Stimulated activated CD4-positive, alpha-beta T cell treated with anti-CD3 and anti-CD28 coated beads, Interleukin-4, amount 100 ng/mL, for 1 hour (primary cell): ENCODE measurements around the gene PARVA.

ENCODE experiments used
- DNase-seq: peaks from one replicate; pipeline ENCODE4 v3.0.0-alpha.2; 2020

PARVA gene

DNA sequence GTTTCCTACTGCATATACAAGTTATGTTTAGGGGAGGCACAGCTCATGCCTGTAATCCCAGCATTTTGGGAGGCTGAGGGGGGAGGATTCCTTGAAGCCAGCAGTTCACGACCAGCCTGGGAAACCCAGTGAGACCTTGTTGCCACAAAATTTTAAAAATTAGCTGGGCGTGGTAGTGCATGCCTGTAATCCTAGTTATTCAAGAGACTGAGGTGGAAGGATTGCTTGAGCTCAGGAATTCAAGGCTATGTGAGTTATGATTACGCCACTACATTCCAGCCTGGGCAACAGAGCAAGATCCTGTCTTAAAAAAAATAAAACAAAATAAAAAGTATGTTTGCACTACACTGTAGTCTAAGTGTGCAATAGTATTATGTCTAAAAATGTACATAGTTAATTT lies 188.0 kb downstream of the PARVA start:
- no peak for DNase-seq

DNA sequence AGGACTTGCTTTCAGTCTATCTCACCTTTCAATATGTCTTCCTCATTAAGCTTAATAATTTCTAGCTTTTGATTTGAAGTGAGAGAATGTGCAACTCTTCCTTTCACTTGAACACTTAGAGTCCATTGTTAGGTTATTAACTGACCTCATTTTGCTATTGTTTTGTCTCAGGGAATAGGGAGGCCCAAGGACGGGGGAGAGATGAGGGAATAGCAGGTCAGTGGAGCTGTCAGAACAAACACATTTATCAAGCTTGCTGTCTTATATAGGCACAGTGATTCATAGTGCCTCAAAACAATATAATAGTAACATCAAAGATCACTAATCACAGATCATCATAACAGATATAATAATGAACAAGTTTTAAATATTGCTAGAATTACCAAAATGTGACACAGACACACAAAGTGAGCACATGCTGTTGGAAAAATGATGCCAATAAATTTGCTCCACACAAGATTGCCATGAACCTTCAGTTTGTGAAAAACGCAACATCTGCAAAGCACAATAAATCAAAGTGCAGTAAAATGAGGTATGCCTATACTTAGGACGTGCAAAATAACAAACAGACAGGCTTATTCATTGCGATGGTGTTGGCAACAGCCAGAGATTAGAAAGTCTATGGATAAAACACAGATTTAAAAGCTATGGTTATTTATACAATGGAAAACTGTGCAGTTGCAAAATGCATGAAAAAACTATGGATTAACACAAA lies 190.5 kb downstream of the PARVA start:
- DNase-seq, result no peak

DNA sequence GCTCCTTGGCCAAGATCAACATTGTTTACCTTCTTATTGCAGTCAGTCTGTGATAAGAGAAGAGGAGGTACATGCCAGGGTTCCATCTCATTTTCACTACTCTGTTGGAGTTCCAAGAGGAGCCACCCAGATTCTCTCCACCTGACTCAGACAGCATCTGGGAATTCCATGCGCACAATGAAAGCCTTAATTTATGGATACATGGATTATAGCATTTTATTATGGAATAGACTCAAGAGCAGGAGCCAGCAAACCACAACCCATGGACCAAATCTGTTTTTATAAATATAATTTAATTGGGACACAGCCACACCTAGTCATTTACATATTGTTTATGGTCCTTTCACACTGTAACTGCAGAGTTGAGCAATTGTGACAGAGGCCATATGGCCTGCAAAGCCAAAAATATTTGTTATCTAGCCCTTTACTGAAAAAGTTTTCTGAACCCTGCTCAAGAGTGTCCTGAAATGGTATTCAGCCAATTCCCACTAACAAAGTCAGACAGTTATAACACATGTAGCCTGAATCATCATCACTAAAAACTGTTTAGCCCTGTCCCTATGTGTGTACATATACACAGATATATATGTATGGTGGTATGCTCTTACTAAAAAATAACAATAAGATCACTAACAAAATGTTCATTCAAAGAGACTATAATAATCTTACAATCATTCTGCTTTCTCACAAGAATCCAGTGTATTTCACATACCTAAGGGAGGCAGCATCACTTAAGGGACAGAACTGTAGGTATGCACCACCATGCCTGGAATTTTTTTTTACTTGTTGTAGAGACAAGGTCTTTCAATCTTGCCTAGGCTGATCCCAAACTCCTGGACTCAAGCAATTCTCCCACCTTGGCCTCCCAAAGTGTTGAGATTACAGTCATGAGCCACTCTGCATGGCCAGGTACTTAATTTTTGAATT lies 192.4 kb downstream of the PARVA start:
- DNase-seq, result no peak

DNA sequence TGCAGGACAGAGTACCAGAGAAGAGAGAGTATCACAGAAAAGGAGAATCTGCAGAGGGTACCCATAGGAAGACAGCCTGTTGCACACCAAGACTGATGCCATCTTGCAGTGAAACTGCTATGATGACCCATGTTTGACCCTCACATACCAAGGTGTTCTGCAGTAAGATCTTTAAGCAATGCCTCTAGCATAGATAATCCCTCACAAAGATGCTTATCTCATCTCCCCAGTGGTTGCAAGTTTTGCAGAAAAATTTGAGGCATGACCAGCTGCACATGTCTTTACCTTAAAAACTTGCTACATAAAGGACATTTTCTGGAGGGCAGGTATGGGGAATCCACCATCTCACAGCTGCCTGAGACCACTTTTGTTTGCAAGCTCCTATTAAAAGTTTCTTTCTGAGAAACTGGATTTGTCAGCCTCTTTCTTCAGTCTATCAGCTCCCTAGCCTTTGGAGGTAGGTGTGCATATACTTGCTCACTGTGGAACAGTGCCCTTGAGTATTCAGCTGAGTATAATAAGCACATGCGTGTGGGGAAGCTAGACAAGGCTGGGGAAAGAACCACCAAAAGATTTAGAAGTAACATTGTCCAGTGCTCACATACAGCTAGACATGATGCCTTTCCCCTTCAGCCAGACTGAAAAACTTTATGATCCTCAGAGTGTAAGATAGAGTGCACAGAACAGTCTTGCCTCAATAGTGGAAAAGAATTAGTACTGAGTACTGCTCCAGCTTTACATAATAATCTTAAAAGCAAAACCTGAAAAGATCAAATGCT lies 196.5 kb downstream of the PARVA start:
- DNase-seq, result no peak

DNA sequence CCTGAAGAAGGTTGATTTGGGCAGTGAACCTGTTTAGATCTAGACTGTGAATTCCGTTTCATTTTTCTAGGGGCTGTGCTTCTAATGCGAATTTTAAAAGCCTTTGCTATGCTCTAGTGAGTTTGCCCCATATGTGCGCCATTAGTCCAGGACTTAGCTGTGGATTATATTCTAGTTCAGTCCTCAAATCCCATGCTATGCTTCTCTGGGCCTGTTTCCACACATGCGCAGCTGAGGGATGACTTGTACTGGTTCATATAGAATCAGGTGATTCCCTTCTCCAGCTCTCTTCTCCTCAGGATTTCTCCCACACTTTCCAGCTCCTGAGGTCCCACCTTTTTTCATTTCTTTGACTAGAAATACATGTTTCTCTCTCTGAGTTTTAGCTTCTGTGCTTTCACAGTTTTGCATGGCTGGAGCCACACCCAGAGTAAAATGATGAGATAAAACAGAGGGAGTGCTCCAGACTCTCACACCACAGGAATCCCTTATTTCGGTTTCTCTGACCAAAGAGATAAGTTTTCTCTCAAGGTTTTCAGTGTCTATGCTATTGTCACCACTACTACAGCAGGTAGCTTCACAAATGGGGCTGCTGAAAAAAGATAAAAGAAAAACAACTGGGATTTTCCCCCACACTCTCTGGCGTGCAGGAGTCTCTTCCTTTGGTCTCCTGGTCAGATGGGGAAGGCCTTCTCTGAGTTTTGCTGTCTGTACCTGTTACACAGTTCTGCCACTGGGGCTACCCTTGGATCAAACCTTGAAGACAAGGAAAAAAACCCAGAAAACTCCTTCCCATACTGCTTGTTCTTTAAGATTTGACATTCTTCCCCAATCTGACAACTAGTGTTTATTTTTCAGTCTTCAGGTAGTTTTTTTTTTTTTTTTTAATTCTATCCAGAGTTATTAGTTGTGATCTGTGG lies 200.6 kb downstream of the PARVA start:
- no peak for DNase-seq

DNA sequence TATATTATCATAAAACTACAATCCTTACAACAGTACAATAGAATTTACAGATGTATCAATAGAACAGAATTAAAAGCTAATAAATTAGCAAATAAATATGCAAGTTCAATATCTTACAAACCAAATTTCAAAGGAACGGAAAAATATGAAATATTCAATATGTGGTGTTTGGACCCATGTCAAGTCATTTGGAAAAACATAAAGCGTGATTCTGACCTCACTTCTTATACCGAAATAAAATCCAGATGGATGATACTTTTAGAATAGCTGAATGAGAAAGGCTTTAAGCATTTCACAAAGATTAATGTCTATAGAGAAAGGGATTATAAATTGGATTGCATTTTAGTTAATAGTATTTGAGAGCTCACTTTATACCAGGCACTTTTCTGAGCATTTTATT lies 204.0 kb downstream of the PARVA start:
- DNase-seq, result no peak

DNA sequence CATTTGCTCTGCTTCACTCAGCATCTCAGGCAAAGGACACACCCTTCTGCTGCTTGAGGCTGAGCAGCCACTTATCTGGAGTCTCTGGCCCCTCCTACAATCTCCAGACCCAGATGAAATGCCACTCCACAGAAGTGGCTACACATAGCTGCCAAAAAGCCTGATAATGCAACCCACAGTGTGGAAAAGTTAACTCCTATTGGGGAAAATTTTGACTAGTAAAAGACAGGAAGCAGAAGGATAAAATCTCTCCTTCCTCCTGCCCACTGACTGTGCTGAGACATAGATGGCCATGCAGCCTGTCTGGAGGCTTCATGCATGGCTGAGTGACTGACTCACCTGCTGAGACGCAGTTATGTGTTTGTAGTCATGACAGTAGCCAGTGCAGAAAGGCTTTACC lies 204.6 kb downstream of the PARVA start:
- DNase-seq, result no peak
